NCI-H2196 (cell line): ENCODE measurements around the gene PRRT1.

Experiments used
- DNase-seq: peaks from one replicate; lab custom pipeline; 2025; ENCODE audit not compliant: unreplicated experiment; lab: John Stamatoyannopoulos, UW

PRRT1 gene

DNA sequence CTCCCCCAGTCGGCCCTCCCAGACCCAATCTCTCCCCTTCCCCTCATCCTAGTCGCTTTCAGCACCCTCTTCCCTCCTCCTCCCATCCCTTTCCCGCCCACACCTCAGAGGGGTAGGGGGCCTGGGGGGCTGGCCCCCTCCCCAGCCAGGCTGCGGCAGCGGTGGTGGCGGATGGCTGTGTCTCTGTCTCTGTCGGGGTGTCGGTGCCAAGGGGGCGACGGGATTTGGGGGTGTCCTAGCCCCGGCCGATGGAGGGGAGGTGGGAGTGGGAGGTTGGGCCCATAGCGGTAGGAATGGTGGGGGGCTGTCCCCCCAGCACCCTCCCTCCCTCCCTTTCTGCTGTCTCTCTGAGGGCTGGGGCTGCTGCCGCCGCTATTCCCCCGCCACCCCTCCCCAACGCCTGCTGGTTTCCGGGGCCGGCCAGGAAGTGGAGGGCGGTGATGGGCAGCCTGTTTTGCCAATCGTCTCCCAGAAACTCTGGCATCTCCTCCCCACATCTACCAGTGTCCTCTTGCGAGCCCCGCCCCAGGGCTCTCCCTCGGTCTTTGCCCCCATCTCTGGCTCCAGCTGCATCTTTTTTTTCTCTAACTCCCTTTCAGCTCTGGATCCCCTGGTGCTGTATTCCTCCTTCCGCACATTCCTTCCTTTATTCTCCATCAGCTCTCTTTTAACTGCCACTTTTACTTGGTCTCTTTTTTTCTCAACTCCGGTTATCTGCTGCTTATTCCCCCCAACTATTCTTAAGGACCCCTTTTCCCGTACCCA is 24.2 kb upstream of the PRRT1 start, which contains the start of gene AGPAT1:
Gene AGPAT1, minus strand, starts transcription at position 374 of the 765 bp plus-strand sequence. CDS start 4,588 bp downstream, outside the sequence.
- peak; percentile 92 for DNase-seq

- DNase-seq: no peak
These were observed 23.6 kb upstream of the PRRT1 start for GRCh38 chr6:32175322-32175710.

- DNase-seq: no peak
These were observed 22.7 kb upstream of the PRRT1 start for GRCh38 chr6:32174416-32174815.

GRCh38 chr6:32173051-32173727 is 21.4 kb upstream of the PRRT1 start:
- DNase-seq: no peak

- no peak for DNase-seq
These were observed 19.5 kb upstream of the PRRT1 start for GRCh38 chr6:32171234-32171633.

GRCh38 chr6:32170294-32170693 is 18.6 kb upstream of the PRRT1 start:
- no peak for DNase-seq

- no peak for DNase-seq
These were observed 17.3 kb upstream of the PRRT1 start for GRCh38 chr6:32168807-32169591.

- DNase-seq: no peak
These were observed 16.6 kb upstream of the PRRT1 start for GRCh38 chr6:32168350-32168749.

- DNase-seq: no peak
These were observed 16.1 kb upstream of the PRRT1 start for GRCh38 chr6:32167761-32168262.

GRCh38 chr6:32167154-32167760 is 15.5 kb upstream of the PRRT1 start:
- no peak for DNase-seq

GRCh38 chr6:32166411-32167061 is 14.8 kb upstream of the PRRT1 start:
- DNase-seq: no peak

DNA sequence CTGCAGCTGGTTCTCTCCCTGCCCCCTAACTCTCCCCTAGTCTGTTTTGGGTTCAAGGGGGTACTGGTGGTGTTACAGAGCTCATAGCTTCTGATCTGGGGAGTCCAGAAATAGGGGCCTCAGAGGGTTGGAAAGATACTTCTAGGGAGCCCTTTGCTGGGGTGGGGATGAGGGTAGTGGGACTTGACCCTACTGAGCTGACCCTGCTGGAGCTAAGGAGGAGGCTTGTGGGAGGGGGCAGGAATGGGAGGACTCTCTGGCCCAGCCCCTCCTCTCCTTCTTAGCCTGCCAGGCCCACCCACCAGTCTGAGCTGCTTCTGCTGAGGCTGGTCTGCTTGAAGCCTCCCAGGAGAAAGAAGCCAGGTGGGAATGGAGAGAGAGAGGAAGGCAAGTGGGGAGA is 12.6 kb upstream of the PRRT1 start, which contains the start of gene EGFL8:
Gene EGFL8, plus strand, starts transcription at position 301 of the 400 bp plus-strand sequence. CDS start 1,571 bp downstream, outside the sequence.
- no peak for DNase-seq

DNA sequence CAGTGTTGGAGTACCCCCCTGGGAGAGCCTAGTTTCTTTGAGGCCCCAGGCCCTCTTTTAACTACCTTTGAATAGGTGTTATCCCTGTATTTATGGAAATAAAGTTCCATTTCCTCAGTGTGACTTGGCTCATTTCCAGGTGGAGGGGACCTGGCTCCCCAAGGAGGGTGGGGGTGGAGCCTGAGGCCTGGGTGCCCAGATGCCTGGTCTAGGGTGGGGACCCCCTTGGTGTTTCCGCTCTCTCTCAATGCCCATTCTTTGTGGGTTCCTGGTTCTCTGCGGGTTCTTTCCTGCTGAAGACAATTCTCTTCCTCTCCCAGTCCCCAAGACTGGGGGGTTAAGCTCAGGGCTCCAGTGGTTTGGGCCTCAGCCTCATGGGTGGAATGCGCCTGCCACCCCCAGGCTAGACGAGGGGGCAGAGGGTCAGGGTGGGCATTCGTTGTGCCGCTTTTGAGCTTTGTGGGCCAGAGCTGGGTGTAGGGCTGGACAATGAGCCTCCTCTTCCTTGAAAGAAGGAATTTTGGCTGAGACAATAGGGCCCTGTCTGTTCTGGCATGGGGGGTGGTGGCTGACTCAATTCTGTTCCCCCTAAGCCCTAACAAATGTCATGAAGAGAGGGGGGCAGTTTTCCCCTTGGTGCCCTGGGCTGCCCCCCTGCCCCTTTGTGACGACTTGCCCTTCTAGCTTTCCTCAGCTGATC is 12.0 kb upstream of the PRRT1 start:
- no peak for DNase-seq

- no peak for DNase-seq
These were observed 6.3 kb upstream of the PRRT1 start for GRCh38 chr6:32158052-32158451.

DNA sequence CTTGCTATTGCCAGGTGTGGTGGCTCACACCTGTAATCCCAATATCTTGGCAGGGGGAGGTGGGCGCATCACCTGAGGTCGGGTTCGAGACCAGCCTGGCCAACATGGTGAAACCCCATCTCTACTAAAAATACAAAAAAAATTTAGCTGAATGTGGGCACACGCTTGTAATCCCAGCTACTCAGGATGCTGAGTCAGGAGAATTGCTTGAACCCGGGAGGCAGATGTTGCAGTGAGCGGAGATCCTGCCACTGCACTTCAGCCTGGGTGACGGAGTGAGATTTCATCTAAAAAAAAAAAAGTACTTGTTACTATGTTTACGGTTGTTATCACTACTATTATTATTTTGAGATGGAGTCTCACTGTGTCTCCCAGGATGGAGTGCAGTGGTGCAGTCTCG is 5.2 kb upstream of the PRRT1 start:
- no peak for DNase-seq

GRCh38 chr6:32154514-32155161 is 2.9 kb upstream of the PRRT1 start:
- peak; percentile 71 for DNase-seq

GRCh38 chr6:32153564-32154513 is 2.1 kb upstream of the PRRT1 start, which contains the start of gene PPT2:
Gene PPT2 (plus strand): TSS chr6:32154141. CDS start chr6:32154595, 454 bp downstream.
- peak; percentile 88 for DNase-seq
